Measurements from ENCODE around the gene MANEAL.

The MANEAL gene

GRCh38 chr1:37831109-37831508 is 37.5 kb downstream of the MANEAL start:
- no peak for DNase-seq

GRCh38 chr1:37831809-37832208 is 38.2 kb downstream of the MANEAL start:
- DNase-seq = peak; percentile 47

DNA sequence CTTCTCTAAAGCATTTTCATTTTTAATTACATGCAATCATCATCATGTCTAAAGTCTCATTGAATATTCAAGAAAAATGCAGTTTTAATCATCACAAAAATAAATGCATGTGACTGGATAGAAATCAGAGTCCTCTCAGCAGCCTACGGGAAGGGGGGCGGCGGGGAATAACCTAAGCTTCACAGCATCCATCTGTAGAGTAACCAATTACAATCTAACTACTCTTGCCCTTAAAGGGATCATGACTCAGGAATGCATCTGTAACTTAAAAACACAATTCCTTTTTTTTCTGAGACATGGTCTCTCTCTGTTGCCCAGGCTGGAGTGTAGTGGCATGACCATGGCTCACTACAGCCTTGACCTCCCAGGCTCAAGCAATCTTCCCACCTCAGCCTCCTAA is 43.1 kb downstream of the MANEAL start:
- DNase-seq = no peak

DNA sequence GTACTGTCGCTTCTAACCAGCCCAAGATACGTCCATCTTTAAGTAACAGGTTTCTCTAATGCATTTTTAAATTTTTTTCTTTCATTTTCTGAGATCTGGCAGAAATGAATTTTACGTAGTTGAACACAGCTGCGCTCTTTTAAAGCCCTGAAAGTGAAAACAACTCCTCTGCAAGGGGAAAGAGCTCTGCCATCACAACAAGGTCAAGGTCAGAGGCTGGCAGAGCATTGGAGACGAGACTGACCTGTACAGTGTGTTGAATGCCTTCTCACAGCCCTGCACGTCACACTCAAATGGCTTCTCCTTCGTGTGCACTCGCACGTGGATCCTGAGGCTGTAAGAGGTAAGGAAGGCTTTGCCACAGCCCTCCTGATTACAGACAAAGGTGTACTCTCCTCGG is 46.0 kb downstream of the MANEAL start:
- no peak for DNase-seq

- DNase-seq = no peak
Observed at GRCh38 chr1:37840711-37841110, 47.1 kb downstream of the MANEAL start.

DNA sequence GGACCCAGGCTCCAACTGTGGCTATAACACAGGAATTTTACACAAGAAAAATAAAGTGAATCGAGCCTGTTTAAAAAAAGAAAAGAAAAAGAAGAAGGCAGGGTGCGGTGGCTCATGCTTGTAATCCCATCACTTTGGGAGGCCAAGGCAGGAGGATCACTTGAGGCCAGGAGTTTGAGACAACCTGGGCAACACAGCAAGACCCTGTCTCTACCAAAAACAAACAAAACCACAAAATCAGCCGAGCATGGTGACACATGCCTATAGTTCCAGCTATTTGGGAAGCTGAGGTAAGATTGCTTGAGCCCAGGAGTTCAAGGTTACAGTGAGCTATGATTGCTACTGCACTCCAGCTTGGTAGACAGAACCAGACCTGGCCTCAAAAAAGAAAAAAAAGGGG is 48.0 kb downstream of the MANEAL start:
- no peak for DNase-seq

DNA sequence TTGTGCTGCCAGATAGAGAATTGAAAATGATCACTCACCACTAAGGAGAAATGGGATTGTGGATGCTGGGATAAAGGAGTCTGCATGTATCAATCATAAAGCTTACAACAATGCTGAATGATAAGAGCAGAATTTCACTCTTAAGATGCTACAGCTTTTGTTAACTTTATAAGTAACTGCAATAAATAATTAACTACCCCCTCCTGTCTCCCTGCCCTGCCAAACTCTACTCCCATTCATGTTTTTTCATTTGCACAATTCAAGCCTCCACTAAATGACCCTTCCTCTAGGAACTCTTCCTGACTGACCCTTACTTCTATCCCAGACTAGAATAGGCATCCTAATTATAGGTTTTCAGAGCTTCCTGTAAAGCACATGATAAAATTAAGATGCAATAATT is 50.9 kb downstream of the MANEAL start:
- no peak for DNase-seq

- DNase-seq = no peak
Observed at GRCh38 chr1:37845049-37845646, 51.5 kb downstream of the MANEAL start.

GRCh38 chr1:37845786-37846185 is 52.1 kb downstream of the MANEAL start:
- no peak for DNase-seq

- DNase-seq = no peak
Observed at GRCh38 chr1:37846647-37847339, 53.1 kb downstream of the MANEAL start.

GRCh38 chr1:37849480-37849879 is 55.8 kb downstream of the MANEAL start:
- no peak for DNase-seq

GRCh38 chr1:37850352-37850955 is 56.8 kb downstream of the MANEAL start:
- DNase-seq = no peak
